HG03039 (cell line): ENCODE measurements around the gene UBC.

ENCODE experiments used
- ATAC-seq: cut with Tn5 transposase; IDR thresholded peaks from one replicate; pipeline ENCODE4 v1.9.1; 2021; ENCODE audit warnings: mild to moderate bottlenecking, moderate library complexity; ENCODE audit not compliant: unreplicated experiment

The UBC gene

DNA sequence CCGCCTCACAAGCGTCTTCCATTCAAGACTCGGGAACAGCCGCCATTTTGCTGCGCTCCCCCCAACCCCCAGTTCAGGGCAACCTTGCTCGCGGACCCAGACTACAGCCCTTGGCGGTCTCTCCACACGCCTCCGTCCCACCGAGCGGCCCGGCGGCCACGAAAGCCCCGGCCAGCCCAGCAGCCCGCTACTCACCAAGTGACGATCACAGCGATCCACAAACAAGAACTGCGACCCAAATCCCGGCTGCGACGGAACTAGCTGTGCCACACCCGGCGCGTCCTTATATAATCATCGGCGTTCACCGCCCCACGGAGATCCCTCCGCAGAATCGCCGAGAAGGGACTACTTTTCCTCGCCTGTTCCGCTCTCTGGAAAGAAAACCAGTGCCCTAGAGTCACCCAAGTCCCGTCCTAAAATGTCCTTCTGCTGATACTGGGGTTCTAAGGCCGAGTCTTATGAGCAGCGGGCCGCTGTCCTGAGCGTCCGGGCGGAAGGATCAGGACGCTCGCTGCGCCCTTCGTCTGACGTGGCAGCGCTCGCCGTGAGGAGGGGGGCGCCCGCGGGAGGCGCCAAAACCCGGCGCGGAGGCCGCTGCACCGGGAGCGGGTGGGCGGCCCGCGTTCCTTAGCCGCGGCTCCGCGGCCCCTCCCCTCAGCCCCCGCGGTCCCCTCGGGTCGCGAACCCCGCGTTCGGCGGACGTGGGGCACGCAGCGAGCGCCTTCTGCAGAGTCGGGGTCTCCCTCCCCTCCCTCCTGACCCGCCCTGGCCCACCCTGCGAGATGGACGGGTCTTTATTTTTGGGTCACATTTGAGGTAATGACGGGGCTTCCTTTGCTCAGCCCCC, at the start of gene UBC:
UBC (minus strand) TSS at position 259 of the 847 bp plus-strand sequence. CDS start 879 bp downstream, outside the sequence.
- ATAC-seq, result peak; percentile 36

DNA sequence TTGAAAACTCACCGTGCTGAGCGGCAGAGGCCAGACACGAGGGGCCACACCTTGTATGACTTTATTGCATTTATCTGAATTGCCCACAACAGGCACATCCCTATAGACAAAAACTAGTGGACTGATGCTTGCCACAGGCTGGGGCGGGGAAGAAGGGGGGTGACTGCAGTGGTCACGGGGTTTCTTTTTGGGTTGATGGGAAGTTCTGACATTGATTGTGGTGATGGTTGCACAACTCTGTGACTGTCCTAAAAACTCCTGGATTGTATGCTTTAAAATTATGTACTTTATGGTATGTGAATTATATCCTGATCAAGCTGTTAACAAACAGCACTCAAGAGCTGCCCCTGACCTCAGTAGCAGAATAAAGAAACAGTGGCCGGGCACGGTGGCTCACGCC, 48.8 kb upstream of the UBC start:
- ATAC-seq, result no peak

DNA sequence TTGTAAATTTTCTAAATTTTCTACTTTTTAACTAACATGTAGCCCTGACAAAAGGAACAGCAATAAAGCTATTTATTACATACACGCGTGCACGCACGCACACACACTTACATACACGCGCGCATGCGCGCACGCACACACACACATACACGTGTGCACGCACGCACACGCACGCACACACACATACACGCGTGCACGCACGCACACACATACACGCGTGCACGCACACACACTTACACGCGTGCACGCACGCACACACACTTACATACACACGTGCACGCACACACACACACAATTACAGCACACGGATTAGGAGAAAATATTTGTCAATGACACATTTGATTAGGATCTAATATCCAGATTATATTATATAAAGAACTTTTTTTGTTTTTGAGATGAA, 46.6 kb upstream of the UBC start:
- no peak for ATAC-seq

DNA sequence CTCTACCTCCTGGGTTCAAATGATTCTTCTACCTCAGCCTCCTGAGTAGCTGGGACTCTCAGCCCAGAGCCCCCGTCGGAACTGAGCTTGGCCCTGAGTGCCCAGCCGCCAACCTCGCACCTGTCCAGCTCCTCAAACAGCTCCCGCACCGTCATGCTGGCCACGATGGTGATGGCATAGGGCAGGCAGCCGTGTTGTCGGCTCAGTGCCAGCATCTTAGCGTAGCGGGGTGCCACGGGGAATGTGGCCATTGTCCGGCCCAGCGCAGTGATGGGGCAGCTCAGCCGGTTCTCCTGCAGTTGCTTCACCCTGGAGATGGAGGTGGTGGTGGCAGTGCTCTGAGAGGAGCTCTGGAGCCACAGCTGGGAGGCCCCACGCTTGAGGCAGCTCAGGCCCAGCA, 42.1 kb upstream of the UBC start:
- no peak for ATAC-seq

DNA sequence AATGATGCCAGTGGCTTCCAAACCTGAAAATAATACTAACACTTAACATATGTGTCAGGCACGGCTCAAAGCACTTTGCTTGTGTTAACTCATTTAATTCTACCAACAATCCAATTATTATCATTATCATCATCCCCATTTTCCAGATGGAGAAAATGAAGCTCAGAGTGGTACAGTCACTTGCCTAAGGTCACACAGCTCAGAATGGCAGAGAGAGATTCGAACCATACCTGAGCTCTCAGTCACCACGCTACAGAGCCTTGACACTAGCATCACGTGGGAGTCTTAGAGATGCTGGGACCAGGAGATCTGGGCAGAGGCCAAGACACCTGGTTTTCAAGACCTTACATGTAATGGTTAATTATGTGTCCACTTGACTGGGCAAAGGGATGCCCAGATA, 40.3 kb upstream of the UBC start:
- no peak for ATAC-seq

DNA sequence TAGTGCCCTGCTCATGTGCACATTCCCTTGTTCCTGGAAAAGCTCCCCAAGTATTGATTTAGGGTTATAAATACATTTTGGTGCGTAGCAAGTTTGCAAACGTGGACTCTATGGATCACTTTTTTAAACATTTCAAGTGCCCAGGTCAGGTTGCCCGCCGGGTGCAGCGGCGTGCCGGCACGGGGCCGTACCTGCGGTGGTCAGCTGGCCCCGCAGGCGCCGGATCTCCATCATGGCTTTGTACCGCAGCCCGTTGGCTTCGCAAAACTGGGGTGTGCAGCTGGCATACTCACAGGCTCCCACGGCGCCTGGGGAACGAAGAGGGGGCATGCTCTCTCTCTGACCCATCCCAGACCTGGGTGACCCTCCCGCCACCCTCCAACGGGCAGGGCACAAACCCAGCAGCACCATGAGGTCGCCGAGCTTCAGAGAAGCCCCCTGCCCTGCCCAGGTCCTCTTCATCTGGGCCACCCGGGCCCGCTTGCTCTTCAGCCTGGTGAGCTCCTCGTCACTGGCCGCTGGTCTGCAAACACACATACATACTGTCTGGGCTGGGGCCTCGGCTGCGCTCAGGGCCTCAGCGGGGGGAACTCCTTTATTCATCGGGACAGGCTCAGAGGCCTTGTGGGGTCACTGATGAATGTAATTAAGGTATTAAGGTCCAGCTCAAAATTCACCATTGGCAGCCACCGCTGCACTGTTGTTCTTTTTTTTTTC, 39.4 kb upstream of the UBC start:
- no peak for ATAC-seq

DNA sequence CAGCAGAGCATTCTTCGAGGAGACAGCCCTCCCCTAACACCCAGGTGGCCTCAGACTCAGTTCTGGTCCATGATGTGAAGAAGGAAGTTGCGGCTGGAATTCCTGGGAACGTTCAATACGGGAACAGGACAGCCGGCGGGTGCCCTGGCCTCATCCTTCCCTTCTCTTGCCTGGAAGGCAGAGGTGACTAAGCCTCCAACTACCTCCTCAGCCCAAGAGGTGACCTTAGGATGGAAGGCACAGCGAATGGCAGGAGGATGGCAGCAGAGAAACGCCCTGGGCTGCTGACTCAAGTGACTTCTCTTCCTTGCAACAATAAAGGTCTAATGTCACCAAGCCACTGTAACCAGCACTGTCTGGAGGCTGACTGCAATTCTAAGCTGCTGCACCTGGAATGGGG, 38.4 kb upstream of the UBC start:
- ATAC-seq, result no peak

DNA sequence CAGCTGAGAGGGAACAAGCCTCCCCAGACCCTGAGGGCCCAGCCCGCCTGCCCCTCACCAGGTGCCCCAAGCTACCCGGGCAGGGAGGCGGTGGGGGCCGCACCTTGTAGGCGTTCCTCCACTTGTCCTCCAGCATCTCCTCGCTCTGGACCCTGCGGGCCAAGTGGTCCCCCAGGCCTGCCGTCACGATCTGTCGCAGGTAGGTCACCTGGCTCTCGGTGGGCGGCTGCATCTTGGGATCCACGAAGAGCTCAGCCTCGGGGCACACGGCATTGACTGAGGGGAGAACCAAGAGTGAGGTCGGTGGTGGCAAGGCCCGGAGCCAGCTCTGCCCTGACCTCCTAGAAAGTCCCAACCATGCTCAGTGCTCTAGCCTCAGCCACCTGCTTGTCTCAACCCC, 37.8 kb upstream of the UBC start:
- no peak for ATAC-seq

DNA sequence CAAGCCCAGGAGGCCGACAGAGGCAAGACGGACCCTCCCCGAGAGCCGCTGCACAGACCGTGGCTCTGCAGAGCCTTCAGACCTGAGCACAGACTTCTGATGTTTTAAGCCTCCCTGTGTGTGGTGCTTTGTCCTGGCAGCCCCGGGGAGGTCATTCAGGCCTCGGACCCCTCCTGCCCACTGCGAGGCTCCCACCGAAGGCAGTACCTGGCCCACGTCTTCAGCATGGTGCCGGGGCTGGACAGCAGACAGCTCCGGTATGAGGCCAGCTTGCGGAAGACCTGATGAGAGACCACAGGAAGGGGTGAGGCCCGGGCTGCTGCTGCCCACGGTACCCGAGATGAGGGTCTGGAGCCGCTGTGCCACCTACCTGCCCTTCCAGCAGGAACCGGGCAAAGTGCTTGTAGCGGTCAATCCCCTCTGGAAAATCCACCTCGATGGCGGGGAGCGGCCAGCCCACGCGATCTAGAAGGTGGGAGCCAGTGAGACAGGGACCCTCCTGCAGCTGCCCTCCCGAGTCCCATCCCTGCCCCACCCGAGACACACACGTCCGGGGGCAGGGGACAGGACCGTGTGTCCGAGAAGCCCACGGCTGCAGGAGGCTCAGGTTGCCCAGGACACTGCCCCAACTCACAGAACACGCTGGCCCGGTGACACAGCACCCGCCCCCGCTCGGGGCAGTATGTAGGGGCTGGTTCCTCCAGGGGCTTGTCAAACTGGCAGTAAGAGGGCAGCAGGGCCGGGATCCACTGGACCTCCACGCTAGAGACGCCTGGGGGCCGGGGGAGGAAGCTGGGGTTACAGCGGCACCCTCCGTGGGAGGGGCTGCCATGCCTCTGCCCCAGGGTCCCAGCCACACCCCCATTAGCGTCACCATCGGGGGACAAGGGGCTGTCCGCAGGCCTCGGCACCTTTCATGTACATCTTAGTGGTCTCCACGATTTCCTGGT, 35.6 kb upstream of the UBC start:
- ATAC-seq, result no peak

DNA sequence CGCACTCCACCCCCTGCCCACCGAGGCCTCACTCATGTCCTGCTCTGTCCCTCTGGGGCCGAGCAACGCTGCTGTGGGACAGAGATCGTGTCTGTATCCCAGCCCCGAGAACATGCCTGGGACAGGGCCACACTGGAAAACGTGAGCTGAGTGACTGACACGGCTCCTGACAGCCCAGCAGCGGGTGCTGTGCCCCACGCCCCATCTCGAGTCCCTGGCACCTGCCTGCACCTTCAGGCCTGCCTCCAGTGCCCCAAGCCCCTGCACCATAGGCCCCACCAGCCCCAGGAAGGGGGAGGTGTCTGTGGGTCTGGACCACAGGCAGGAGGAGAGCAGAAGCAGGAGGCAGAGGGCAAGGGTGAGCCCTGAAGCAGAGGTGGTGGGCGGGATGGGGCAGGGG, 34.6 kb upstream of the UBC start:
- ATAC-seq, result no peak

DNA sequence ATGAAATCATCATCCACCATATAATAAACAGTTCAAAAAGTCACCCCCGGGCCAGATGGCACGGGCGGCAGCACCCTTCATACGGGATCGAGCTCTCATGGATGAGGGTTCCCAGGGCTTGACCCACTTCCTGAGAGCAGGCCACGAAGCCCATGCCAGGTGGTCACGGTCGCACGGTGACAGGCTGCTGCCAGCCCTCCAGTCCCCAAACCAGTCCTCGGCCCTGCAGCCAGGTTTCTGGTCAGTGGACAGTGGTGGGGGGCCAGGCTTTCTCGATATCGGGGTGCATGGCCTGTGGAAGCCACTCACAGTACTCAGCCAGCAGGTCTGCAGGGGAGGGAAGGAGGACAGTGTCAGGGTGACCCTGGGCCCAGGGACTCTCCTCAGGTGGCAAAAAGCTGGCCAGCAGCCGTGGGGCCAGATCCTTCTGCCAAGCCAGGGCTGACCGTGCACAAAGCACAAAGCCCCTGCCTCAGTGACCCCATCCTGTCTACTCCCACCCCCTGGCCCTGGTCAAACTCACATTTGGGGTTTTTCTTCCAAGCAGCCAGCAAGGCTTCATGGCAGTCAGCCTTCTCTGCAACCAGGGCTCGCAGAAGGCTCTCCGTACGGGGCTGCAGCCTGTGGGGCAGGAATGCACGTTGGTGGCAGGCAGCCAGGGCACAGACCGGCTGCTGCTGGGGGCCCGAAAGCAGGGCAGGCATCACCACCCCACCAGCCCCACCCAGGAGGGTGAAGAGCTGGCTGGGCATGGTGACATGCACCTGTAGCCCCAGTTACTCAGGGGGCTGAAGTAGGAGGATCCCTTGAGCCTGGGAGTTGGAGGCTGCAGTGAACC, 33.3 kb upstream of the UBC start:
- ATAC-seq, result no peak

DNA sequence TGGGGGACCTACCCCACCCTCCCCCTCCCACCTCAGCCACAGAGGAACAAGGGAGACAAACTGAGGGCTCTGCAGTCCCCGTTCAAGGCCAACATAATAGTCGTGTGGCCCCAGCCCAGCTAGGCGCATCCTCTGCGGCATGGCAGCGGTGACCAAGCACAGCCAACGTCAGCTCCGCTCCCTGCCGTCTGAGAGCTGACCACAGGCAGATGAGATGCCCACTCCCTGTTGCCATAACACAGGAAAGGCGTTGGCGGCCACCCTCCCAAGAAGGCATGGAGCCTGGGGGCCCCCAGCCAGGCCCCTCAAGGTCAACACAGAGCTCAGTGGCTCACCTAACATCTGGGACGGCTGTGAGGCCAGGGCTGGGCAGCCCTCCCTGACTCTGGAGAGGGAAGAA, 32.6 kb upstream of the UBC start:
- ATAC-seq, result no peak

DNA sequence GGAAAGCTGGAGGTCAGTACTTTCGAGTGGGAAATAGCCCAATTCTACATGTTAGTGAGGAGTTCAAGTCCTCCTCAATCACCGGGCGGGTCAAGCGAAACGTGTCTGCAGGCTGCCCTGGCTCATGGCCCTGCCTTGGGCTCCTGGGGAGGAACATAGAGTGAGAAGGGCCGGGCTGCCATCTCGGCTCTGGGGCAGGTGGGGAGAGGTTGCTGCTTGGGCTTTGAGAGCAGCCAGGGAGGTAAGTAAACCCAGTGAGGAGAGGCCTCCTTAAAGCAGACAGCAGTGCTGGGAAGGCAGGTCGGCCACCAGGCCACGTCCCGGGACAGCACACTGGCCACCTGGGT, 32.0 kb upstream of the UBC start:
- ATAC-seq, result no peak

DNA sequence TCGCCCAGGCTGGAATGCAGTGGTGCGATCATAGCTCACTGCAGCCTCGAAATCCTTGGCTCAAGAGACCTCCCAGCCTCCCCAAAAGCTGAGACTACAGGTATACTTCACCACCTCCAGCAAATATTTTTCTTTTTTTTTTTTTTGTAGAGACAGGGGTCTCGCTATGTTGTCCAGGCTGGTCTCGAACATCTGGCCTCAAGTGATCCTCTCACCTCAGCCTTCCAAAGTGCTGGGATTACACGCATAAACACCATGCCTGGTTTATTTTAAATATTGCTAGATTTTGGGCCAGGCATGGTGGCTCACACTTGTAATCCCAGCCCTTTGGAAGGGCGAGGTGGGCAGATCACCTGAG, 26.7 kb upstream of the UBC start:
- no peak for ATAC-seq

DNA sequence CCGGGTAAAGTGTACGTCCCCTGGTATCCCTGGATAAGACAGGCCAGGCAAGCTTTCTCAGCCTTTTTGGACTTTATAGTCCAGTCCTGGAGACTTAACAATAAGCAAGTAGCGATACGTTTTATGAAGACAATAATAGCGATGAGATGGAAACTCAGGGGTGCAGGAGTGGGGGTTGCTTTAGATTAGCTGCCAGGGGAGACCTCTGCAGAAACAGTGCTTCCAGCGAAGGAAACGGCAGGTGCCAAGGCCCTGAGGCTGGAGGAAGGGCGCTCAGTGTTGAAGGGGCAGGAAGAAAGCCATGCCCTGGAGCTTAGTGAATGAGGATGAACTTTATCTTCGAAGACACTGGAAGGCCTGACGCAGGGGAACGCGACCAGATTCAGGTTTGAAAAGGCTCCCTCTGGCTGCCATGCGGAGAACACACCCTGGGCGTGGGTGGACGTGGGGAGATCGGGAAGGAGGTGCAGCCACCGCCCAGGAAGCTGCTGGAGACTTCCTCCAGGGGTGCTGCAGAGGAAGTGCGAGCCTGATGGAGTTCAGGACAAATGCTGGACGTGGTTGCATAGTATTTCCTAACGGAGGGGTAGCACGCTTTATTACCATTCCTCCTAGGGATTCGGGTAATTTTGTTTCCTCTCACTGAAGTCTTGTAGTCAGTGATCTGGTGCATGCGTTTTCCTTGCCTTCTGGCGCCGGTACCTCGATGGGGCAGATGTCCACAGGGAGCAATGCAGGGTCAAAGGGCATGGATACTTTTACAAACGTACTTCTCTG, 26.1 kb upstream of the UBC start:
- peak; percentile 27 for ATAC-seq

DNA sequence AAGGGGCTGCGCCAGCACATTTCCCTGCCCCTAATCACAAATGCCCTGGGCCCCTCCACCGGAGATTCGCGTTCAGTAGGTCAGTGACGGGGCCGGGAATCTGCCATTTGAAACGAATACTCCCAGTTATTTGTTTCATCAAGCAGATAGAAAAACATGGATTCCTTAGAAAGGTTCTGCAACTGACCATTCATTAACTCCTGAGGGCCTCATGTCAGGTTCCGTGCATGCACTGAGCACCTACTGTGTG, 25.6 kb upstream of the UBC start:
- peak; percentile 11 for ATAC-seq

DNA sequence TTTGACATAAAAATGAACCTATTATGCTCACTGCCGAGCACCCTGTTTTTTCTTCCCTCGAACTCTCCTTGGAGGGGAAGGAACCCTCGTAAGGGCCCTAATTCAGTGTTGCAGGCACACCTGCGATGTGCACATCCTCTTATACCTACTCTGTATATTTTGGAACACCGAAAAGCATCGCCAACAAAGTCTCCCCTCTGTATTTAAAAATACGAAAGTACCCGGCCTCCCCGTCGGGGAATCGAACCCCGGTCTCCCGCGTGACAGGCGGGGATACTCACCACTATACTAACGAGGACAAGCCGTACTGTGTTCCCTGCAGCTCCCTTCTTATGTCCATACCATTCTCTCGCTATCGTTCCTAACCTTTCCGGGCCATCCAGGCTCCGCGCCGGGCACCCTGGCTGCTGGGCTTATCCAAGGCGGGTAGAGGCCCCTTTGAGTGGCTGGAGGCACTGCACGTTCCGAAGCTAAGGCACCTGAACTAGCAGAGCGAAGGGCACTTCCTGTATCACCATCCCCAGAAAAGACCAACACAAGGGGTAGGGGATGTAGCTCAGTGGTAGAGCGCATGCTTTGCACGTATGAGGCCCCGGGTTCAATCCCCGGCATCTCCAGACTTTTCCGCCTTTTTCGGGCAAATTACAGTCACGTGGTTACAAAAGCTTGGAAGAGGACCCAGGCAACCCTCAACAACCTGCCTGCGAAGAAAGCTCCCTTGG, 25.1 kb upstream of the UBC start:
- peak; percentile 55 for ATAC-seq

DNA sequence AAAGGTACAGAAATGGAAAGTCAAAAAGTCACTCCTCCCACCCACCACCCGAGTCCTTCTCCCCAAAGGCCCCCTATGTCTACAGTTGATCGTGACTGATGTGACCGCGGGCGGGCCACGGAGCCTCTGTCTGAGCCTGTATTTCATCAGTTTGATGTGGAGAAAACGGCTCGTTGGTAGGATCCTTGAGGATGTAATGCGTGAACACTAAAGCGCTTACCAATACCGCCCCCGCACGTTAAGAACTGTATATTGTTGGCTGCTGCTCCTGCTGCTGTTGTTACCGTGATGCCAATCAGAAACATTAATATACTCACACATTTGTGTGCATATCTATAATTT, 24.6 kb upstream of the UBC start:
- peak; percentile 26 for ATAC-seq

DNA sequence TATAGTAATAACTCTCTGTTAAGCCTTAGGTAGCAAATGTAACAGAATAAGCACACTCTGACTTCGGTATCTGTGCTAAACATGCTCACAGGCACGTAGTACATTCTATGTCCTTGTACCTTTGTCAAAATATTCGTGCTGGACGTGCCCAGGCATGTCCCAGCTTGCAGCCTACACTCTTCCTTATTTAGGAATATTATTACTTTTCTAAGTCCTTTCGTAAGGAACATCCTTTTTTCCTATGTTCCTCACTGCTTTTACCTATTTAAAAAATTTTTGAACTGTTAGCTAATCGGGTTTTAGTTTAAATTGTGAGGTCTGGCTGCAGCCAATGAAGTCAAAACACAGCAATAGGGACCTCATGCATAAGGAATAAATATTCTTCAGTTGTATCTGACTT, 24.1 kb upstream of the UBC start:
- no peak for ATAC-seq

DNA sequence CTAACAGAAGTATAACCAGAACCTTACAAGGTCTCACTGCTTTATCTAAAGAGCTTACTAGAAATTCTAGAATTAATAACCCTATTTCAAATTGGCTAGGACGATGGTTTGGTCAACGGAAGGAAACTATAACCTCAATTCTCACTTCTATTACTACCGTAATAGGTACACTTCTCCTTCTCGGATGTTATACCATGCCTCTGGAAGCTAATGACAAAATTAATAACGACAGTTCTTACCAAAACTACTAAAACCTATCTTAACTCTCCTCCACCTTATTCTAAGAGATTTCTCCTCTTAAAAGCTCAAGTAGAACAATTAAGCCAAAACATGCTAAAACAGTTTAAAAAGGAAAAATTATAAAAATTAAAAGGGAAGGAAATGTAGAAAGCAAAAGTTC, 23.7 kb upstream of the UBC start:
- ATAC-seq, result no peak
